ENCODE data around the gene RAB8B.

Gene RAB8B

GRCh38 chr15:63274427-63274826 lies 85.0 kb downstream of the RAB8B start:
- DNase-seq (ENCODE audit: low read depth in 2 of 2), result no peak

GRCh38 chr15:63276342-63277037 lies 87.1 kb downstream of the RAB8B start:
- no peak for DNase-seq (ENCODE audit: low read depth in 2 of 2)

GRCh38 chr15:63277038-63277892 lies 87.9 kb downstream of the RAB8B start, which contains the start of gene APH1B:
Gene APH1B (plus strand): TSS chr15:63277605. CDS start chr15:63277624, 19 bp downstream.
- DNase-seq (ENCODE audit: low read depth in 2 of 2), result peak; percentile 71

GRCh38 chr15:63277893-63278456 lies 88.6 kb downstream of the RAB8B start:
- DNase-seq (ENCODE audit: low read depth in 2 of 2), result no peak

GRCh38 chr15:63283126-63283525 lies 93.7 kb downstream of the RAB8B start:
- no peak for DNase-seq (ENCODE audit: low read depth in 2 of 2)

GRCh38 chr15:63284335-63284734 lies 94.9 kb downstream of the RAB8B start:
- no peak for DNase-seq (ENCODE audit: low read depth in 2 of 2)

- no peak for DNase-seq (ENCODE audit: low read depth in 2 of 2)
Observed at GRCh38 chr15:63287109-63287508, 97.7 kb downstream of the RAB8B start.

GRCh38 chr15:63288342-63288741 lies 98.9 kb downstream of the RAB8B start:
- DNase-seq (ENCODE audit: low read depth in 2 of 2), result no peak

- DNase-seq (ENCODE audit: low read depth in 2 of 2), result no peak
Observed at GRCh38 chr15:63288778-63289378, 99.5 kb downstream of the RAB8B start.

- DNase-seq (ENCODE audit: low read depth in 2 of 2), result no peak
Observed at GRCh38 chr15:63291507-63291906, 102.1 kb downstream of the RAB8B start.

GRCh38 chr15:63292241-63292640 lies 102.8 kb downstream of the RAB8B start:
- DNase-seq (ENCODE audit: low read depth in 2 of 2), result no peak

- no peak for DNase-seq (ENCODE audit: low read depth in 2 of 2)
Observed at GRCh38 chr15:63292771-63293170, 103.4 kb downstream of the RAB8B start.

- no peak for DNase-seq (ENCODE audit: low read depth in 2 of 2)
Observed at GRCh38 chr15:63294359-63294758, 105.0 kb downstream of the RAB8B start.

- no peak for DNase-seq (ENCODE audit: low read depth in 2 of 2)
Observed at GRCh38 chr15:63295341-63295740, 105.9 kb downstream of the RAB8B start.

- no peak for DNase-seq (ENCODE audit: low read depth in 2 of 2)
Observed at GRCh38 chr15:63296195-63296594, 106.8 kb downstream of the RAB8B start.

- DNase-seq (ENCODE audit: low read depth in 2 of 2), result no peak
Observed at GRCh38 chr15:63299943-63300575, 110.7 kb downstream of the RAB8B start.

GRCh38 chr15:63301088-63301487 lies 111.7 kb downstream of the RAB8B start:
- no peak for DNase-seq (ENCODE audit: low read depth in 2 of 2)

GRCh38 chr15:63305260-63305659 lies 115.9 kb downstream of the RAB8B start:
- no peak for DNase-seq (ENCODE audit: low read depth in 2 of 2)

GRCh38 chr15:63306492-63307073 lies 117.2 kb downstream of the RAB8B start:
- no peak for DNase-seq (ENCODE audit: low read depth in 2 of 2)

- DNase-seq (ENCODE audit: low read depth in 2 of 2), result no peak
Observed at GRCh38 chr15:63308491-63308890, 119.1 kb downstream of the RAB8B start.

- no peak for DNase-seq (ENCODE audit: low read depth in 2 of 2)
Observed at GRCh38 chr15:63308947-63309346, 119.5 kb downstream of the RAB8B start.

Data from stimulated activated CD4-positive, alpha-beta T cell treated with anti-CD3 and anti-CD28 coated beads, Interleukin-1b, Interleukin-23, amount 100 ng/mL, for 4 hours (primary cell).